Femur (tissue), 1 donor: ENCODE data around the gene NPHS1.
A peak's percentile ranks its signal among the peaks of the same experiment; 100 is the strongest.
"Not testable (repeated sequence)": the region's sequence is repeated elsewhere in the genome, so short reads cannot be mapped to it uniquely, and the experiment has no call there.

Source experiments
- DNase-seq: peaks from one replicate; pipeline ENCODE4 v3.0.0-alpha.2; 2017

NPHS1 gene

DNA sequence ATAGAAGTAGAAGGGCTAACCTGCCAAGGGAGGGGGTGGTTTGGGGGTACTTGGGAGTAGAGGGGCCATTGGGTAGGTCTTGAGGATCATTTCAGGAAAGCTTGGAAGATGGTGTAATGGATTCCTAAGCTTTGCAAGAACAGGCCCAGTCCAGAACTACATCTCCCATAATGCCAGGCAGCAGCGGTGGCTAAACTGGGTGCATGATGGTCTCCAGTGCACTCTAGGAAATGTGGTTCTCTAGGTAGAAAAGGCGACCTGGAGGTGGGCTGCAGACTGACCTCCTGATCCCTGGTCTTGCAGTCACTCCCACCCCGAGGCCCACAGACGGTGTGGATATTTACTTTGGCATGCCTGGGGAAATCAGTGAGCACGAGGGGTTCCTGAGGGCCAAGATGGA, 19.9 kb upstream of the NPHS1 start:
- DNase-seq = no peak

DNA sequence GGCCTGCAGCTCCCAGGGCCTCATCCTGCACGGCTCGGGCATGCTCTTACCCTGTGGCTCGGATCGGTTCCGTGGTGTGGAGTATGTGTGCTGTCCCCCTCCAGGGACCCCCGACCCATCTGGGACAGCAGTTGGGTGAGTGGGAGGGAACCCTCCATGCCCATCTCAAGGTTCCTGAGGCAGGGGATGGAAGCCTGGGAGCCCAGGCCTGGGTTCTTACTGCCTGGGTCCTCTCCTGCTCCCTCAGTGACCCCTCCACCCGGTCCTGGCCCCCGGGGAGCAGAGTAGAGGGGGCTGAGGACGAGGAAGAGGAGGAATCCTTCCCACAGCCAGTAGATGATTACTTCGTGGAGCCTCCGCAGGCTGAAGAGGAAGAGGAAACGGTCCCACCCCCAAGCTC, 19.3 kb upstream of the NPHS1 start:
- DNase-seq = no peak

DNA sequence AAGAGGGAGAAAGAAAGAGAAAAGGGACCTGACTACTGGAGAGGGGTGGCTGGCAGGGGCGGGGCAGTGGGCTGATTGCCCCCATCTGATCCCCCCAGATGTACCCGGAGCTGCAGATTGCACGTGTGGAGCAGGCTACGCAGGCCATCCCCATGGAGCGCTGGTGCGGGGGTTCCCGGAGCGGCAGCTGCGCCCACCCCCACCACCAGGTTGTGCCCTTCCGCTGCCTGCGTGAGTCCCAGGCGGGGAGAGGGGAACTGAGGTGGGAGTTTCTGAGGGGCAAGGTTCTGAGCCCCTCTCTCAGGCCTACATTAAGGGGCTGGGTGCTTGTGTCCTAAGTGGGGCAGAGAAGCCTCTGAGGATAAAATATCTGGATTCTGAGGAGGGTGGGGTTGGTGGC, 18.5 kb upstream of the NPHS1 start:
- no peak for DNase-seq

DNA sequence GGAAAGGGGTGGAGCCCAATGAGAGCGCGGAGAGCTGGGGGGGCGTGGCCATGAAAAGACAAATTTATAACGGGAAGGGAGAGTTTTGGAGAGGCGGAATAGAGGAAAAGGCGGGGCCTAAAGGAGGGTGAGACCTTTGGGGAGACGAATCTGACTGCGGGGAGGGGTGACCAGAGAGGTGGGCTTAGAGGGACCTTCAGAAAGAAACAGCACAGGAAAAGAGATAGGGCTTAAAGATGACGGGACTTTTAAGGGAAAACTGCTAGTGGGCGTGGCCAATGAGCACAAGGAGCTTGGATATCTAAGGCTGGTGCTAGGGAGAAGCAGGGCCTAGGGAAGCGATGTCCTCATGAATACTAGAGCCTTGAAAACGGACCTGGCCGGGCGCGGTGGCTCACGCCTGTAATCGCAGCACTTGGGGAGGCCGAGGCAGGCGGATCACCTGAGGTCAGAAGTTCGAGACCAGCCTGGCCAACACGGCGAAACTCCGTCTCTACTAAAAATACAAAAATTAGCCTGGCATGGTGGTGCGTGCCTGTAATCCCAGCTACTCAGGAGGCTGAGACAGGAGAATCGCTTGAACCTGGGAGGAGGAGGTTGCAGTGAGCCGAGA, 17.9 kb upstream of the NPHS1 start:
- DNase-seq = not testable (repeated sequence)

DNA sequence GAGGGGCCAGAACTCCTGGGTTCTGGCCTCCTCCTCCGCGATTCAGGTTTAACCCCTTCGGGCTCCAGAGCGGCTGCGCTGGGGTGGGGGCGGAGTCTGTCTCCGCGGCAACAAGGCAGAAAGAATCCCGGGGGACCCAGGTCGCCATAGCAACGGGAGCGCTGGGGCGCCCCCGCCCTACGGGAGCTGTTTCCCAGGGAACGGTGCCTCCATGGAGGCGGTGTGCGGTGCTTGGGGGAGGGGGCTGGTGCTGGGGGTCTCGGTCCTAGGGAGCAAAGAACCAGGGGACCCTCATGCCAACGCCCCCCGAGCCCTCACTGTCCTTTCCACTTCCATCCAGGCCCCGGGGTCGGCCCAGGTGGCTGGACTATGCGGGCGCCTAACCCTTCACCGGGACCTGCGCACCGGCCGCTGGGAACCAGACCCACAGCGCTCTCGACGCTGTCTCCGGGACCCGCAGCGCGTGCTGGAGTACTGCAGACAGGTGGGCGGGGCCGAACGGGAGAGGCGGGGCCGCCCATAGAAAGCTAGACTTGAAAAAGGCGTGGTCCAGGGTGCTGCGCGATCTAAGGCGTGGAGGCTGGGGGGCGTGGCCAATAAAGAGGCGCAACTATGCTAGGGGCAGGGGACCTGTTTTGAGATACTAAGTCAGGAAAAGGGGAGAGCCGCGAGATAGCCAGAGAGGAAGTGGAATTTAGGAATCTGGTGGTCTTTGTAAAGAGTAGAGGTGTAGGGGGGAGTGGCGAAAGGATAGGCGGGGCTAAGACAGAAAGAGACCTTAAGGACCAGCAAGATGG, 17.2 kb upstream of the NPHS1 start:
- peak; percentile 67 for DNase-seq

DNA sequence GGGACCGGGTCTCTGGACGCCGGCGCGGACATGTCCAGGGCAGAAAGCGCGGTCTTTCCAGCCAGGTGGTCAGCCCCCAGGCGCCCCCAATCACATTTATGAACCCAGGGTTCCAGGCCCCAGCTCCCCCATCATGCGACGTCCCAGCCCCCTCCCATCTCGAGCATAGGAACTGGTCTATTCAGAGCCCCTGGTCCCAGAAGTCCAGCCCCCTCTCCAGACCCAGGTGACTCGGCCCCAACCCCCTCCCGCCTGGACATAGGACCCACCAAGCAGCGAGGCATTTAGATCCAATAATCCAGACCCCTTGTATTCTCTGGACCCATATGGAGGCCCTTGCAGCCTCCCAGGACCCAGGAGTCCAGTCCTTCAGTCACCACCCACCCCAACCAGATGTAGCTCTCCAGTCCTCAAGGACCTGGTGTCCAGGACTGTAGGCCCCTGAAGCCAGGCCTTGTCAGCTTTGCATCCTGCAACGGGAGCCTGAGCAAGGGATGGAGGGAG, 16.6 kb upstream of the NPHS1 start:
- no peak for DNase-seq

DNA sequence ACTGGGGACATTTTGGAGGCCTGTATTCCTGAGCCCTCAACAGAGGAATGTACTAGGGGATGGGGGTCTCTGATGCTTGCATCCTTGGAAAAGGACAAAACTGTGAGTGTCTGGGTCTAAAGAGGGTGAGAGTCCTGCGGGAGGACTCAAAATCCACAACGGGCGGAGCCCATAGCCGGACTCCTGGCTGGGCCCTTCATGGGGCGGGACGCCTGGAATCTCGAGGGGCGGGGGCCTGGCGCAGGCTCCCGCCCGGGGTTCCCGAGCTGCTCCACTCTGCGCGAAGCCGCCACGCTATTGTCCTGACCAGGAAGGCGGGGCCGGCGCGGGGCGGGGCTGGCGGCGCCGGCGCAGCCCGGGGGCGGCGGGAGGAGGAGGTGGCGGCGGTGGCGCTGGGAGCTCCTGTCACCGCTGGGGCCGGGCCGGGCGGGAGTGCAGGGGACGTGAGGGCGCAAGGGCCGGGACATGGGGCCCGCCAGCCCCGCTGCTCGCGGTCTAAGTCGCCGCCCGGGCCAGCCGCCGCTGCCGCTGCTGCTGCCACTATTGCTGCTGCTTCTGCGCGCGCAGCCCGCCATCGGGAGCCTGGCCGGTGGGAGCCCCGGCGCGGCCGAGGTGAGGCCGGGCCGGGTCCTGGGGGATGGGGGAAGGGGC, 16.0 kb upstream of the NPHS1 start, which contains the start of gene APLP1:
Gene APLP1 (plus strand): TSS at position 403 of the 651 bp plus-strand sequence. CDS start 63 bp downstream, at position 466.
- peak; percentile 71 for DNase-seq

DNA sequence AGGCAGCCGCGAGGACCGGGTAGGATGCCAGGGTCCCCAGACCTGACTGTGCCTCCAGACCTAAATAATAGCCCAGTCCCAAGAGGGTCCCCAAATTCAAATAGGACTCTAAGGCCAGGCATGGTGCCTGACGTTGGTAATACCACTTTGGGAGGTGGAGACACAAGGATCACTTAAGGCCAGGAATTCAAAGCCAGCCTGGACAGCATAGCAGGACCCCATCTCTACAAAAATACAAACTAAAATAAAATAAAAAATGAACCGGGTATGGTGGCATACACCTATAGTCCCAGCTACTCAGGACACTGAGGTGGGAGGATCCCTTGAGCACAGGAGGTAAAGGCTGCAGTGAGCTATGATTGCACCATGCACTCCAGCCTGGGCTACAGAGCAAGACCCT, 10.7 kb upstream of the NPHS1 start:
- no peak for DNase-seq

DNA sequence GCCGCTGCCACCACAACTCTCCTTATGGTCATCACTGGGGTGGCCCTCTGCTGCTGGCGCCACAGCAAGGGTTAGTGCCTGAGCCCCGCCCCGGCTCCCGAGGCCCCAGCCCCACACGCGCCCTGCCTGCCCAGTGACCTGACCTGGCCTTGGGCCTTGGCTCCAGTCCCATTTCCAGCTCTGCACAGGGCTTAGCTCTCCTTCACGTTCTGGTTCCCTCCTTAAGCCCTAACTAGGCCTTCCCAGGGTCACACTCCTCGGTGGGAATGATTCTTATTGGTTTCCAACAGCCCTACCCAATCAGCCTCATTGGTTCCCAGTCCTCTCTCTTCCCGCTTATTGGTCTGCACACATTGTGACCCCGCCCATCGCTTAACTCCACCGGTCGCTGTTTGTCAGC, 10.2 kb upstream of the NPHS1 start:
- no peak for DNase-seq

DNA sequence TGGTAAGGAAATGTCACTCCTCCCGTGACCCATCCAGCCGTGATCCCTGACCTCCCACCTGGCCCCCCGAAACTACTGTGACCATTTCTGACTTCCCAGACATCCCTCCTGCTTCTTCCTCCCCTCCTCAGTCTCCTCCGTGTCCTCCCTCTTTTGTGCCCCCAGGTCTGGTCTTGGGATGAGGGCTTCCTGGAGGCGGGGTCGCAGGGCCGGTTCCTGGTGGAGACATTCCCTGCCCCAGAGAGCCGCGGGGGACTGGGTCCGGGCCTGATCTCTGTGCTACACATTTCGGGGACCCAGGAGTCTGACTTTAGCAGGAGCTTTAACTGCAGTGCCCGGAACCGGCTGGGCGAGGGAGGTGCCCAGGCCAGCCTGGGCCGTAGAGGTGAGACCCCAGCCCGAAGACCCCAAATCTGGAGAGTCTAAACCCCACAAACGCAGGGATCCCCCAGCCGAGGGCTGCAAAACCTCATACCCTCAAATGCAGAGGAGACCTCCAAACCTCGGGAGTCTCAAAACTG, 9.4 kb upstream of the NPHS1 start:
- DNase-seq = no peak

DNA sequence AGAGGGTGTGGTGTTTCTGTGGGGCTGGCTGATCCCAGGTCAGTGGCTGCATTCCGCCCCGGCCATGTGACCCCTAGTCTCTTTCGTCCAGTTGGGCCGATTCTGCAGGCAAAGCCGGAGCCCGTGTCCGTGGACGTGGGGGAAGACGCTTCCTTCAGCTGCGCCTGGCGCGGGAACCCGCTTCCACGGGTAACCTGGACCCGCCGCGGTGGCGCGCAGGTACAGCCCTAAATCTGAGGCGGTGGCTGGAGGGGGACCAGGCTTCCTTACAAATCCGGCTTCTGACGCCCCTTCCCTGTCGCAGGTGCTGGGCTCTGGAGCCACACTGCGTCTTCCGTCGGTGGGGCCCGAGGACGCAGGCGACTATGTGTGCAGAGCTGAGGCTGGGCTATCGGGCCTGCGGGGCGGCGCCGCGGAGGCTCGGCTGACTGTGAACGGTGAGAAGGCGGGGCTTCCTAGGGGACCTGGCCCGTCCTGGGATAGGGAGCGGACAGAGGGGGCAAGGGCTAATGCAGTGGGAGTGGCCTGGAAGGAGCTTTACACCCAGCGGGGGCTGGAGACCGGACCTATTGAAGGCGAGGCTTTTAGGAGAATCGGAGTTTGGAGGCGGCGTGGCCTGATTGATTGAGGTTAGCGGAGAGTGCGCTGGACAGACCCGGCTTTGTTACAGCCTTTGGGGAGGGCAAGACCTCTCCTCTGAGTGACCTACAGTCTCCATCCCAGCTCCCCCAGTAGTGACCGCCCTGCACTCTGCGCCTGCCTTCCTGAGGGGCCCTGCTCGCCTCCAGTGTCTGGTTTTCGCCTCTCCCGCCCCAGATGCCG, 8.7 kb upstream of the NPHS1 start:
- DNase-seq = no peak

DNA sequence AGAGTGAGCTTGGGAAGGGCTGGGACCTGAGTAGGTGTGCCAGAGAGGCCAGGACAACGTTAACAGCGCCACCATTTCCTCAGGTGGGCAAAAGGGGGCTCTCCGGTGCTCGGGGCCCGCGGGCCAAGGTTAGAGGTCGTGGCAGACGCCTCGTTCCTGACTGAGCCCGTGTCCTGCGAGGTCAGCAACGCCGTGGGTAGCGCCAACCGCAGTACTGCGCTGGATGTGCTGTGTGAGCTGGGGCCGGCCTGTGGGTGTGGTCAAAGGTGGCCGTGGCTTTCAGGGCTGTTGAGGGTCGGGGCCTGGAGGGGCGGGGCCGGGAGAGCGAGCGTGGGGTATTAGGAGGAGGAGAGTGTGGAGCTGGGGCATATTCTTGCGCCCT, 8.1 kb upstream of the NPHS1 start:
- no peak for DNase-seq

DNA sequence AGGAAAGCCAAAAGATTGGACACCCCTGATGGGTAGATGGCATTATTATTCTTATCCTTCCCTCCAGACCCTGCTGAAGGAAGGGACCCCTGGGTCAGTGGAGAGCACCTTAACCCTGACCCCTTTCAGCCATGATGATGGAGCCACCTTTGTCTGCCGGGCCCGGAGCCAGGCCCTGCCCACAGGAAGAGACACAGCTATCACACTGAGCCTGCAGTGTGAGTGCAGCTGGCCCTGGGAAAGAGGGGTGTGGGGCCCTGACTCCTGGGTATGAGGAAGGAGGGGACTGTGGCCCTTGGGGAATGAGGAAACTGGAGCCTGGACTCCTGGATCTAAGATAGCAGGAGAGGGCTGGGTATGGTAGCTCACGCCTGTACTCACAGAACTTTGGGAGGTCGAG, 7.1 kb upstream of the NPHS1 start:
- DNase-seq = no peak

DNA sequence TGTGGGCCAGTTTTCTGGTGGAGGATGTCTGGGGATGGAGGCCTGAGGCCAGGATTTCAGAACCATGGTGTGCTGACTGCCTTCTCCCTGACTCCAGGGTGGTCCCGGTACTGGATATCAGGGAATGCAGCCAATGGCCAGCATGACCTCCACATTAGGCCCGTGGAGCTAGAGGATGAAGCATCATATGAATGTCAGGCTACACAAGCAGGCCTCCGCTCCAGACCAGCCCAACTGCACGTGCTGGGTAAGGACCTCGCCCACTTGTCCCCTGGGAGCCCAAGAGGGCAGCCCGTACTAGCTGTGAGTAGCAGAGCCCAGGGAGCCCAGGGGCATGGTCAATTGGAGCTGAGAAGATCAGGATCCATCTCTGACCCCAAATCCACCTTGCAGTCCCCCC, 6.0 kb upstream of the NPHS1 start:
- DNase-seq = no peak

DNA sequence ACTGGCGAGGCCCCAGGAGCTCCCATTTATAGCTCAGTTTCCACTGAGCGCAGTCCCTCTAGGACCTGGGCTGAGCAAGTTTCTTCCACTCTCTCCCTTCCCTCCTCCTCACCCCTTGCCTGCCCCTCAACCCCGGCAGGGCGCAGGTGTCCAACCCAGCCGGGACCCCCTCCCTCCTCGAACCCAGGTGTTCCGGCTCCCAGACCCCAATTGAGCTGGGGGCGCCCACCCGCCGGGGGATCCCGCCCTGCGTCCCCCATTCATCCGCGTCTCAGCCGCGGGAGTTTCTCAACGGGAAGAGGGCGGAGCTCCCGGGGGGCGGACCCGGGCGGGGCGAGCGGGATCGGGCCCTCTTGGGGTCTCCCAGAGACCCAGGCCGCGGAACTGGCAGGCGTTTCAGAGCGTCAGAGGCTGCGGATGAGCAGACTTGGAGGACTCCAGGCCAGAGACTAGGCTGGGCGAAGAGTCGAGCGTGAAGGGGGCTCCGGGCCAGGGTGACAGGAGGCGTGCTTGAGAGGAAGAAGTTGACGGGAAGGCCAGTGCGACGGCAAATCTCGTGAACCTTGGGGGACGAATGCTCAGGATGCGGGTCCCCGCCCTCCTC, 4.3 kb upstream of the NPHS1 start, which contains the start of gene KIRREL2:
Gene KIRREL2 (plus strand): TSS at position 366 of the 604 bp plus-strand sequence. CDS start 209 bp downstream, at position 575.
- DNase-seq = peak; percentile 38

DNA sequence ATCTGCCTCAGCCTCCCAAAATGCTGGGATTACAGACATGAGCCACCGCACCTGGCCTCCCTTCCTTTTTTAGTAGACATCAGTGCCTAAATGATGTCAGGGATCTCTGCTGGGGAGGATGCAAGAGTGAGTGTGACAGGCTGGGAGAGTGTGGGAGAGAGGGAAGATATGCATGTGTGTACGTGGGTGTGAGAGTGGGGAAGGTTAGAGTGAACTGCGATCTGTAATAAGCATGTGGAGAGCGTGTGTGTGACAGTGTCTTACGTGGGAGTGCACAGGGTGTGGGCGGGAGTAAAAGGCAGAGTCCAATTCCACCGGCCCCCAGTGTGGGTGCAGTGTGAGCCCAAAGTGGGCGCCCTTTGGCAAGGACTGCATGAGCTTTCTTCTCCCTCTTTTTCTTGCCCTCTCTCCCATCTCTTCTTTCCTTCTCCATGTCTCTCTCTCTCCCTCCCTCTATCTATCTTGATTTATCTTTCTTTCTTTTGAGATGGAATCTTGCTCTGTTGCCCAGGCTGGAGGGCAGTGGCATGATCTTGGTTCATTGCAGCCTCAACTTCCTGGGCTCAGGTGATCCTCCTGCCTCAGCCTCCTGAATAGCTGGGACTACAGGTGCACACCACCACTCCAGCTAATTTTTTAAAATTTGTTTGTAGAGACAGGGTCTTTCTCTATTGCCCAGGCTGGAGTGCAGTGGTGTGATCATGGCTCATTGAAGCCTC, 893 bp upstream of the NPHS1 start:
- DNase-seq = no peak

DNA sequence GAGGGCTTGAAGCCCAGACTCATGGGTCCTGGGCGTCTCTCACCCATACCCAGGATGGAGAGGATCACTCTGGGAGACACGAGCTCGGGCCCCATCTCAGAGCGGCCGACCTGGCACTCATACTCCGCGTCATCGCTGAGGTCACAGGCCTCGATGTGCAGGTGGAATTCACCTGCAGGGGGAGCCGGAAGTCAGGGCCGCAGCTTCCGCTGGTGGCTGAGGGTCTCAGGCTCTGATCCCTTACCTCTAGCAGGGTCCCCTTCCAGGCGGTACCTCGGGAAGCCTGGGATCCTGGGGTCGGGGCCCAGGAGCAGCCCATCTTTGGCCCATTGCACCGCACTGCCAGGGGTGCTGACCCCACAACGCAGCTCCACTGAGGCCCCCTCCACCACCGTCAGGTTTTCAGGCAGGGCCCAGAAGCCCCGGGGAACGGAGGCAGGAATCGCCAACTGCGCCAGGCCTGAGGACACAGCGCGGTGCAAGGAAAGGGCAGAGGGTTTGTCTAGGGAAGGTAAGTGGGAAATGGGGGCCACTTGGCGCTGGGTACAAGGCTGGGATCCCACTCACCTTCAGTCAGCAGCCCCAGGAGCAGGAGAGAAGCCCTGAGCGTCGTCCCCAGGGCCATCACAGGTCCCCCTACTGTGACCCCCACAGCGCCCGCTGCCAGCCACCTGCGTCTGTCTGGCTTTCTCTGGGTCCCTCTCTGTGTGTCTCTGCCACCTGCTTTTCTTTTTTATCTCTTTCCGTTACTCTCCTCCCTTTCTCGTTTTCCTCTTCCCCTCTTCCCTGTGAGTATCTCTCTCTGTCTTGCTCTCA, 883 bp downstream of the NPHS1 start:
- no peak for DNase-seq

DNA sequence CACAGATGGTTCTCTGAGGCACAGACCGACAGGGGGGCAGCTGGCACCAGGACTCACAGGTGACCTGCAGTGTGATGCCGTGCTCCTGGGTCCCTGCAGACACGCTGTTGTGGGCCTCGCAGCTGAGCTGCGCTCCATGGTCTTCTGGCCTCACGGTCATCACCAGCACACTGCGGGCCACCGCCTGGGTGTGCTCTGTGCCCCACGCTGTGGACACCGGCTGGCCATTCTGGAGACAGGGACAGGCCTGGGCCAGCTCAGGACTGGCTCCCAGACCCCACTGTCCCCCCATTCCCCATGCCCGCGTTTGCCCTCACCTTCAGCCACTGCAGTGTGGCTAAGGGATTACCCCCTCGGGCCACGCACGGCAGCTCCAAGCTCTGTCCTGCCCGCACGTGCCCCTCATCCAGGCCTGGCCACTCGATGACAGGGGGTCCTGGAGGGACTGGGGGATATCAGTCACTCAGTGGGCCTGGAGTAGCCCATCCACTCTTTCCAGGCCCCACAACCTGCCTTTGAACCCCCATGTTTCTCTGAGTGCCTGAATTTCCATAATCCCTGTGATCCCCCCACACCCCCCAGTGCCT, 3.3 kb downstream of the NPHS1 start:
- DNase-seq = no peak

DNA sequence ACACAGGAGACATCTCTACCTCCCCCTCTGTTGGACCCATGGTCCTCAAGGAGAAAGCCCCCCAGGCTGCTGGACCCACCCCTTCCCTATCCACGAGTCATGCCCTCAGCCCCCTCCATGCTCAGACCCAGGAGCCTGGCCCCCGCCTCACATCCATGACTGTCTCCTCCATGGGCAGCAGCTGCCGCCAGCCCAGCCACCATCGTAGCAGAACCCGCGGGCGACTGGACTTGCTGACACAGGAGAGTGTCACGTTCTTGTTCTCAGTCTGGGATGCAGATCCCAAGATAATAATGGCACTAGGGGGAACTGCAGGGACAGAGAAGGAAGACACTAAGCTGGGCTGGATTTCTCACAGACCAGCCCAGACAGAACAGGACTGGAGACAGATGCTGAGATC, 3.8 kb downstream of the NPHS1 start:
- DNase-seq = no peak

DNA sequence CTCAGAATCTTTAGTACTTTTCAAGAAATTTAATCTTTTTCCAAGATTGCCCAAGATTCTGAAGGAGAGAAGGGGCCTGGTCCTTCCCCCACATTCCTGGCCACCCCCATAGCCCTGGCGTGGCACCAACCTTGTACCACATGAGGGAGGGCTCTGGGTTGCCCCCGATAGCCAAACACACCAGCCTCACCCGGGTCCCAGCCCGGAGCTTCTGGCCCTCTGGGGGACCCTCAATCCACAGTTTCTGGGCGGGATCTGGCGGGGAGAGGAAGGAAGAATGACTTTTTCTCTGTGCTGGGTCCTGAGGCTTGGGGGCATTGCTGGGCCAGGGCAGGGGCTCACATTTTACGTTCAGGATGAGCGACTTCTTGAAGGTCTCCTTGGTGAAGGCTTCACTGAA, 4.4 kb downstream of the NPHS1 start:
- no peak for DNase-seq
